HepG2 (cell line): ENCODE measurements around the gene SFTPB. TPM values are rescaled to one million over a fixed set of nuclear protein-coding genes. Genes with fewer than 3 reads are reported as not detected.

Experiments used
- BCL6 ChIP-seq: IDR thresholded peaks from 2 replicates; pipeline ENCODE4 v1.6.1; 2016; ENCODE audit warnings: missing genetic modification reagents, missing compliant biosample characterization
- CEBPB ChIP-seq: IDR thresholded peaks from 2 replicates; pipeline ENCODE4 v1.6.1; 2011; ENCODE audit warnings: low read depth, low read length, improper control_type of control experiment, borderline replicate concordance
- CEBPG ChIP-seq: IDR thresholded peaks from 2 replicates; pipeline ENCODE4 v1.6.1; 2016
- CHD2 ChIP-seq: IDR thresholded peaks from 2 replicates; pipeline ENCODE4 v1.6.1; 2011; ENCODE audit warnings: low read depth, low read length, improper control_type of control experiment
- EHMT2 ChIP-seq: fragments of 200-600 bp; sonication (generic); IDR thresholded peaks from 2 replicates; pipeline ENCODE4 v1.7.0; 2017; ENCODE audit warnings: antibody characterized with exemption, low read depth, low read length, borderline replicate concordance
- ELF1 ChIP-seq: sonication (generic); formaldehyde crosslinking; IDR thresholded peaks from 2 replicates; pipeline ENCODE4 v1.4.0; 2020; ENCODE audit warnings: missing genetic modification reagents
- IRF2 ChIP-seq: IDR thresholded peaks from 2 replicates; pipeline ENCODE4 v1.6.1; 2018; ENCODE audit warnings: missing genetic modification reagents, missing compliant biosample characterization
- KDM1A ChIP-seq: IDR thresholded peaks from 2 replicates; pipeline ENCODE4 v1.6.1; 2016; ENCODE audit warnings: missing compliant biosample characterization
- MIER3 ChIP-seq: IDR thresholded peaks from 2 replicates; pipeline ENCODE4 v1.6.1; 2016; ENCODE audit warnings: missing compliant biosample characterization, borderline replicate concordance
- MTF2 ChIP-seq: sonication (generic); formaldehyde crosslinking; IDR thresholded peaks from 2 replicates; pipeline ENCODE4 v1.5.0; 2020; ENCODE audit warnings: missing genetic modification reagents, borderline replicate concordance
- RERE ChIP-seq: IDR thresholded peaks from 2 replicates; pipeline ENCODE4 v1.6.1; 2016; ENCODE audit warnings: low read depth, missing genetic modification reagents, missing compliant biosample characterization
- SMC3 ChIP-seq: IDR thresholded peaks from 2 replicates; pipeline ENCODE4 v1.6.1; 2011; ENCODE audit warnings: low read length, improper control_type of control experiment
- ZBTB21 ChIP-seq: sonication (generic); formaldehyde crosslinking; IDR thresholded peaks from 2 replicates; pipeline ENCODE4 v1.4.0; 2020; ENCODE audit warnings: missing genetic modification reagents
- ZBTB4 ChIP-seq: sonication (generic); formaldehyde crosslinking; IDR thresholded peaks from 2 replicates; pipeline ENCODE4 v1.4.0; 2020; ENCODE audit warnings: missing genetic modification reagents, mild to moderate bottlenecking, borderline replicate concordance
- ZFP36L1 ChIP-seq: sonication (generic); formaldehyde crosslinking; IDR thresholded peaks from 2 replicates; pipeline ENCODE4 v1.8.0; 2022; ENCODE audit warnings: mild to moderate bottlenecking, missing genetic modification reagents, moderate library complexity
- ZNF430 ChIP-seq: sonication (generic); formaldehyde crosslinking; IDR thresholded peaks from 2 replicates; pipeline ENCODE4 v1.9.0; 2021; ENCODE audit warnings: mild to moderate bottlenecking, missing genetic modification reagents
- ZNF615 ChIP-seq: sonication (generic); formaldehyde crosslinking; IDR thresholded peaks from 2 replicates; pipeline ENCODE4 v1.5.0; 2020; ENCODE audit warnings: mild to moderate bottlenecking, missing genetic modification reagents, borderline replicate concordance
- polyA plus RNA-seq, 8 experiments: library from polyadenylated mRNA; depleted of rRNA in 3 of 8; stranded (reverse) in 7 of 8; unstranded in 1 of 8; fragments of >200 nt; fragmentation: Illumina TruSeq in 4 of 8; extraction: Trizol in 4 of 8; gene quantifications; 2 replicates each; pipeline versions ENCODE4 v1.2.1 to v1.2.3, GENCODE V29; 2011 to 2016; ENCODE audit warnings: low read depth in 4 of 8, missing spikeins in 1 of 8, mixed read lengths in 1 of 8; ENCODE audit not compliant: insufficient read depth in 1 of 8
- total RNA-seq, 5 experiments: library from RNA; depleted of rRNA; stranded (reverse); fragments of >200 nt; fragmentation: Illumina TruSeq; extraction: Trizol; gene quantifications; 2 replicates each; pipeline ENCODE4 v1.2.3, GENCODE V29; 2016; ENCODE audit warnings: low read depth in 1 of 5
- TF ChIP-seq, protein P1 (sequence below): sonication (generic); formaldehyde crosslinking; IDR thresholded peaks from 2 replicates; pipeline ENCODE4 v1.5.0; 2020; ENCODE audit warnings: missing genetic modification reagents
- TF ChIP-seq, protein P2 (sequence below), 2 experiments: fragments of 450-650 bp in 1 of 2; sonication (generic) in 1 of 2; formaldehyde crosslinking; IDR thresholded peaks; 2 replicates each; pipeline versions ENCODE4 v1.5.0 to v1.8.0; 2020 to 2022; ENCODE audit warnings: mild to moderate bottlenecking in 1 of 2, missing genetic modification reagents in 1 of 2

The SFTPB gene
- total and polyA plus RNA-seq, 2 of the 13 experiments (the other 11 are each of a cell fraction or from before 2014, with no cell fraction given) = not detected

DNA sequence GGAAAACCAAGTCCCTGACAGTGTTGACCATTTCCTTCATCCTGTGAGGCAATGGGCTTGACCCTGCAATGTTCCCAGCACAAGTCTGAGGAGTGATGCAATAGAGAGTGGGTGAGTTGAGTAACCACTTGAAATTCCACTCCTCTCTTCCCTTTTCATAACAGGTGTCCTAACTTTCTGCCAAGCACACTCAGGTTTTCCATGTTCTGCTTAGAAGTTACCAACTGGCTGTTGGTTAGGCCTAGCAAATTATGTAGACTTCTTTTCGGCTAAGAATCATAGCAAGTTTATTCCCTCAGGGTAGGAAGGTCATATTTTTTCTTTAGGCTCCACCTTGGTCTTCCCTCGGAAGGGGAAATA lies 37.7 kb upstream of the SFTPB start (continued):
- TF ChIP-seq RERE (CRISPR knock-in tag) = no peak
- TF ChIP-seq BCL6 (CRISPR knock-in tag) = peak; percentile 36; the same call in 1 of the 2 replicates
- TF ChIP-seq, protein P1, sequence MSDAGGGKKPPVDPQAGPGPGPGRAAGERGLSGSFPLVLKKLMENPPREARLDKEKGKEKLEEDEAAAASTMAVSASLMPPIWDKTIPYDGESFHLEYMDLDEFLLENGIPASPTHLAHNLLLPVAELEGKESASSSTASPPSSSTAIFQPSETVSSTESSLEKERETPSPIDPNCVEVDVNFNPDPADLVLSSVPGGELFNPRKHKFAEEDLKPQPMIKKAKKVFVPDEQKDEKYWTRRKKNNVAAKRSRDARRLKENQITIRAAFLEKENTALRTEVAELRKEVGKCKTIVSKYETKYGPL = no peak
- TF ChIP-seq EHMT2 = no peak
- TF ChIP-seq ELF1 (CRISPR knock-in tag) = no peak
- TF ChIP-seq SMC3 = peak; percentile 31; the same call in 1 of the 2 replicates
- TF ChIP-seq KDM1A (CRISPR knock-in tag) = peak; percentile 32; the same call in 1 of the 2 replicates
- TF ChIP-seq ZNF430 (CRISPR knock-in tag) = no peak
- 0 out of 2 replicates have a peak, but pooled peaks have one; percentile 40 for TF ChIP-seq CHD2
- TF ChIP-seq CEBPG = peak; percentile 96
- TF ChIP-seq ZBTB4 = no peak
- 0 out of 2 replicates have a peak, but pooled peaks have one; percentile 52 for TF ChIP-seq MTF2
- TF ChIP-seq ZNF615 (CRISPR knock-in tag) = no peak
- TF ChIP-seq, protein P2, sequence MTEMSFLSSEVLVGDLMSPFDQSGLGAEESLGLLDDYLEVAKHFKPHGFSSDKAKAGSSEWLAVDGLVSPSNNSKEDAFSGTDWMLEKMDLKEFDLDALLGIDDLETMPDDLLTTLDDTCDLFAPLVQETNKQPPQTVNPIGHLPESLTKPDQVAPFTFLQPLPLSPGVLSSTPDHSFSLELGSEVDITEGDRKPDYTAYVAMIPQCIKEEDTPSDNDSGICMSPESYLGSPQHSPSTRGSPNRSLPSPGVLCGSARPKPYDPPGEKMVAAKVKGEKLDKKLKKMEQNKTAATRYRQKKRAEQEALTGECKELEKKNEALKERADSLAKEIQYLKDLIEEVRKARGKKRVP (CRISPR knock-in tag; IDR thresholded peaks at IDR 0.05) = peak in 1 of 2 experiments; percentile 97; a peak in 2 of 4 replicates
- peak; percentile 53; the same call in 1 of the 2 replicates for TF ChIP-seq ZBTB21 (CRISPR knock-in tag)
- TF ChIP-seq MIER3 (CRISPR knock-in tag) = peak; percentile 19; the same call in 1 of the 2 replicates
- TF ChIP-seq CEBPB = peak; percentile 99
- TF ChIP-seq IRF2 (CRISPR knock-in tag) = no peak
- TF ChIP-seq ZFP36L1 (CRISPR knock-in tag) = no peak
